ENCODE measurements around the gene CD2AP. TPM values are rescaled to one million over a fixed set of nuclear protein-coding genes. Genes with fewer than 3 reads are reported as not detected.

CD2AP gene
- total and polyA plus RNA-seq, 4 donors: 8.5 to 28.8 (median 16.7) TPM

Small RNA genes lying within 50 kb of the gene (small RNA-seq; reads per million reads assigned to genes)
- gene RF00019 (ENCODE audit: low replicate concordance): not detected

Other genes starting within 250 kb of the CD2AP start
- gene TNFRSF21, start 167.9 kb upstream of the CD2AP start, total RNA-seq: 10 to 100 TPM; 27.4 to 34.2 TPM
- 100 to 1,000 TPM in 1 of 2 donors, 10 to 100 TPM in 1; 88.6 to 126 TPM for gene TNFRSF21, start 167.9 kb upstream of the CD2AP start, polyA plus RNA-seq (ENCODE audit: insufficient read length in 2 of 2)
- gene ADGRF4, start 220.8 kb downstream of the CD2AP start, total RNA-seq: not detected
- not detected for gene ADGRF4, start 220.8 kb downstream of the CD2AP start, polyA plus RNA-seq (ENCODE audit: insufficient read length in 2 of 2)